Glutamatergic neuron (in vitro differentiated cells): ENCODE results near the gene SMIM33. TPM values are rescaled to one million over a fixed set of nuclear protein-coding genes. Genes with fewer than 3 reads are reported as not detected.
"Not testable (repeated sequence)": the region's sequence is repeated elsewhere in the genome, so short reads cannot be mapped to it uniquely, and the experiment has no call there.

Experiments
- DNase-seq: peaks from one replicate; pipeline ENCODE4 v3.0.0; 2022
- H3K27ac Mint-ChIP-seq: one replicate; pipeline ENCODE4 v1.8.0; 2020; ENCODE audit warnings: mild to moderate bottlenecking, mixed read lengths, inconsistent platforms; ENCODE audit not compliant: unreplicated experiment
- H3K27me3 Mint-ChIP-seq: one replicate; pipeline ENCODE4 v1.8.0; 2020; ENCODE audit warnings: mild to moderate bottlenecking, moderate library complexity, mixed read lengths, inconsistent platforms; ENCODE audit not compliant: unreplicated experiment
- H3K36me3 Mint-ChIP-seq: one replicate; pipeline ENCODE4 v1.8.0; 2020; ENCODE audit warnings: mild to moderate bottlenecking, mixed read lengths, inconsistent platforms; ENCODE audit not compliant: unreplicated experiment
- H3K4me1 Mint-ChIP-seq: one replicate; pipeline ENCODE4 v1.8.0; 2020; ENCODE audit warnings: mild to moderate bottlenecking, low read depth, mixed read lengths, inconsistent platforms; ENCODE audit not compliant: unreplicated experiment
- H3K4me3 Mint-ChIP-seq: one replicate; pipeline ENCODE4 v1.8.0; 2020; ENCODE audit warnings: mild to moderate bottlenecking, mixed read lengths, inconsistent platforms; ENCODE audit not compliant: unreplicated experiment
- H3K9me3 Mint-ChIP-seq: one replicate; pipeline ENCODE4 v1.8.0; 2020; ENCODE audit warnings: mild to moderate bottlenecking, moderate library complexity, mixed read lengths, inconsistent platforms; ENCODE audit not compliant: unreplicated experiment
- CTCF ChIP-seq: fragments of 200-600 bp; sonication (generic); IDR thresholded peaks from one replicate; pipeline ENCODE4 v1.5.0; 2021; ENCODE audit not compliant: partially characterized antibody, unreplicated experiment
- total RNA-seq: library from RNA; stranded (reverse); fragmentation: NEBNext Ultra II Directional; extraction: Animal tissue kit (Norgen Biotek cat#: 25700); gene quantifications from one replicate; pipeline ENCODE4 v1.2.1, GENCODE V29; 2021; ENCODE audit not compliant: unreplicated experiment

SMIM33 gene
- total RNA-seq, 1 donor from 2014 or later, result not detected

- Mint-ChIP-seq H3K27ac (no peak overlapping the region), H3K36me3 (no peaks in the 10 kb centered on the region), H3K4me1 (peaks cover 24% of the 10 kb centered on the region), H3K27me3 (peaks cover 18% of the 10 kb centered on the region), H3K4me3 (no peak overlapping the region), H3K9me3 (peaks cover 16% of the 10 kb centered on the region)
- DNase-seq, result no peak
- TF ChIP-seq CTCF, result no peak
These were observed 5.2 kb downstream of the SMIM33 start for GRCh38 chr5:139475865-139476617.

GRCh38 chr5:139478657-139479423 lies 8.0 kb downstream of the SMIM33 start:
- H3K4me3 Mint-ChIP-seq, H3K36me3 Mint-ChIP-seq, DNase-seq, H3K27ac Mint-ChIP-seq: not testable (repeated sequence)
- H3K4me1 Mint-ChIP-seq, result peaks cover 13% of the 10 kb centered on the region
- H3K27me3 Mint-ChIP-seq, result peaks cover 12% of the 10 kb centered on the region
- H3K9me3 Mint-ChIP-seq, result peaks cover 14% of the 10 kb centered on the region

- H3K27ac Mint-ChIP-seq, H3K9me3 Mint-ChIP-seq, H3K4me3 Mint-ChIP-seq, H3K27me3 Mint-ChIP-seq, H3K36me3 Mint-ChIP-seq, DNase-seq: not testable (repeated sequence)
- H3K4me1 Mint-ChIP-seq, result peaks cover 10% of the 10 kb centered on the region
These were observed 8.9 kb downstream of the SMIM33 start for GRCh38 chr5:139479729-139480128.

- TF ChIP-seq CTCF, result no peak
- peaks cover 2% of the 10 kb centered on the region for H3K4me1 Mint-ChIP-seq
- H3K4me3 Mint-ChIP-seq, result no peak overlapping the region
- H3K27ac Mint-ChIP-seq, result no peak overlapping the region
- DNase-seq, result no peak
- no peaks in the 10 kb centered on the region for H3K36me3 Mint-ChIP-seq
- peaks cover 4% of the 10 kb centered on the region for H3K27me3 Mint-ChIP-seq
- H3K9me3 Mint-ChIP-seq, result peaks cover 1% of the 10 kb centered on the region
These were observed 10.3 kb downstream of the SMIM33 start for GRCh38 chr5:139481122-139481533.

GRCh38 chr5:139481580-139482049 lies 10.8 kb downstream of the SMIM33 start:
- peaks cover 4% of the 10 kb centered on the region for H3K4me1 Mint-ChIP-seq
- peaks cover 4% of the 10 kb centered on the region for H3K27me3 Mint-ChIP-seq
- no peak overlapping the region for H3K27ac Mint-ChIP-seq
- H3K9me3 Mint-ChIP-seq, result peaks cover 1% of the 10 kb centered on the region
- no peak for TF ChIP-seq CTCF
- no peak overlapping the region for H3K4me3 Mint-ChIP-seq
- no peak for DNase-seq
- no peaks in the 10 kb centered on the region for H3K36me3 Mint-ChIP-seq
